ENCODE measurements around the gene PWWP2B. TPM values are rescaled to one million over a fixed set of nuclear protein-coding genes. Genes with fewer than 3 reads are reported as not detected.

PWWP2B gene
- total RNA-seq, 1 experiment from 2014 or later = 12.2 TPM

DNA sequence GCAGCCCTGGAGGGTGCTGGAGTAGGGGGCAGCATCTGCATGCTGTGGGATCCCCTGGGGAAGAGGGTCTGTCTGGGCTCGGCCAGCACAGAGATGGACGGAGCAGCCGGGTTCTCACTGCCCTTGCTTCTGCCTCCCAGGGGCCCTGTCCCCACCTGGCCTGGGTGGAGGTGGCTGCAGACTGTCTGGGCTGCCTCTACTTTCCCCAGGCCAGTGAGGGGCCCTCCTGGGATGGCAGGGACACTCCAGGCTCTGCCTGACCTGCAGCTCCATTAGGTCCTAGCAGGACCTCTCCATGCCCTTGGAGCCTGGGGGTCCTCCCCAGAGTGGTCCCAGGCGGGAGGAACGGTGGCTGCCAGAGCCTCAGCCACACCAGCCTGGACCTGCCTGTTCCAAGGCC, 63.7 kb downstream of the PWWP2B start (continued):
- TF ChIP-seq NFATC4 (CRISPR knock-in tag; IDR thresholded peaks at IDR 0.05) = no peak
- no peak for TF ChIP-seq OVOL2 (CRISPR knock-in tag; IDR thresholded peaks at IDR 0.05; ENCODE audit: borderline replicate concordance)
- TF ChIP-seq, protein P1, sequence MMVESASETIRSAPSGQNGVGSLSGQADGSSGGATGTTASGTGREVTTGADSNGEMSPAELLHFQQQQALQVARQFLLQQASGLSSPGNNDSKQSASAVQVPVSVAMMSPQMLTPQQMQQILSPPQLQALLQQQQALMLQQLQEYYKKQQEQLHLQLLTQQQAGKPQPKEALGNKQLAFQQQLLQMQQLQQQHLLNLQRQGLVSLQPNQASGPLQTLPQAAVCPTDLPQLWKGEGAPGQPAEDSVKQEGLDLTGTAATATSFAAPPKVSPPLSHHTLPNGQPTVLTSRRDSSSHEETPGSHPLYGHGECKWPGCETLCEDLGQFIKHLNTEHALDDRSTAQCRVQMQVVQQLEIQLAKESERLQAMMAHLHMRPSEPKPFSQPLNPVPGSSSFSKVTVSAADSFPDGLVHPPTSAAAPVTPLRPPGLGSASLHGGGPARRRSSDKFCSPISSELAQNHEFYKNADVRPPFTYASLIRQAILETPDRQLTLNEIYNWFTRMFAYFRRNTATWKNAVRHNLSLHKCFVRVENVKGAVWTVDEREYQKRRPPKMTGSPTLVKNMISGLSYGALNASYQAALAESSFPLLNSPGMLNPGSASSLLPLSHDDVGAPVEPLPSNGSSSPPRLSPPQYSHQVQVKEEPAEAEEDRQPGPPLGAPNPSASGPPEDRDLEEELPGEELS (CRISPR knock-in tag; IDR thresholded peaks at IDR 0.05) = no peak
- no peak for TF ChIP-seq CREM (CRISPR knock-in tag; IDR thresholded peaks at IDR 0.05)
- TF ChIP-seq ZNF416 (CRISPR knock-in tag; IDR thresholded peaks at IDR 0.05) = no peak
- TF ChIP-seq SMAD3 (CRISPR knock-in tag; IDR thresholded peaks at IDR 0.05; ENCODE audit: borderline replicate concordance) = no peak
- no peak for TF ChIP-seq ESRRA (CRISPR knock-in tag; IDR thresholded peaks at IDR 0.05; ENCODE audit: borderline replicate concordance)
- TF ChIP-seq FOXJ3 (CRISPR knock-in tag; IDR thresholded peaks at IDR 0.05; ENCODE audit: borderline replicate concordance) = no peak
- TF ChIP-seq, protein P2, sequence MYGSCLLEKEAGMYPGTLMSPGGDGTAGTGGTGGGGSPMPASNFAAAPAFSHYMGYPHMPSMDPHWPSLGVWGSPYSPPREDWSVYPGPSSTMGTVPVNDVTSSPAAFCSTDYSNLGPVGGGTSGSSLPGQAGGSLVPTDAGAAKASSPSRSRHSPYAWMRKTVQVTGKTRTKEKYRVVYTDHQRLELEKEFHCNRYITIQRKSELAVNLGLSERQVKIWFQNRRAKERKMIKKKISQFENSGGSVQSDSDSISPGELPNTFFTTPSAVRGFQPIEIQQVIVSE (CRISPR knock-in tag; IDR thresholded peaks at IDR 0.05; ENCODE audit: borderline replicate concordance) = no peak
- TF ChIP-seq ATF1 (CRISPR knock-in tag; IDR thresholded peaks at IDR 0.05) = no peak
- TF ChIP-seq, protein P3, sequence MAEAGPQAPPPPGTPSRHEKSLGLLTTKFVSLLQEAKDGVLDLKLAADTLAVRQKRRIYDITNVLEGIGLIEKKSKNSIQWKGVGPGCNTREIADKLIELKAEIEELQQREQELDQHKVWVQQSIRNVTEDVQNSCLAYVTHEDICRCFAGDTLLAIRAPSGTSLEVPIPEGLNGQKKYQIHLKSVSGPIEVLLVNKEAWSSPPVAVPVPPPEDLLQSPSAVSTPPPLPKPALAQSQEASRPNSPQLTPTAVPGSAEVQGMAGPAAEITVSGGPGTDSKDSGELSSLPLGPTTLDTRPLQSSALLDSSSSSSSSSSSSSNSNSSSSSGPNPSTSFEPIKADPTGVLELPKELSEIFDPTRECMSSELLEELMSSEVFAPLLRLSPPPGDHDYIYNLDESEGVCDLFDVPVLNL (CRISPR knock-in tag; IDR thresholded peaks at IDR 0.05; ENCODE audit: borderline replicate concordance, low read depth) = no peak
- no peak for TF ChIP-seq KAT7 (CRISPR knock-in tag; IDR thresholded peaks at IDR 0.05; ENCODE audit: borderline replicate concordance)
- TF ChIP-seq ZNF121 (CRISPR knock-in tag; IDR thresholded peaks at IDR 0.05) = no peak
- no peak for TF ChIP-seq ZNF232 (CRISPR knock-in tag; IDR thresholded peaks at IDR 0.05)

DNA sequence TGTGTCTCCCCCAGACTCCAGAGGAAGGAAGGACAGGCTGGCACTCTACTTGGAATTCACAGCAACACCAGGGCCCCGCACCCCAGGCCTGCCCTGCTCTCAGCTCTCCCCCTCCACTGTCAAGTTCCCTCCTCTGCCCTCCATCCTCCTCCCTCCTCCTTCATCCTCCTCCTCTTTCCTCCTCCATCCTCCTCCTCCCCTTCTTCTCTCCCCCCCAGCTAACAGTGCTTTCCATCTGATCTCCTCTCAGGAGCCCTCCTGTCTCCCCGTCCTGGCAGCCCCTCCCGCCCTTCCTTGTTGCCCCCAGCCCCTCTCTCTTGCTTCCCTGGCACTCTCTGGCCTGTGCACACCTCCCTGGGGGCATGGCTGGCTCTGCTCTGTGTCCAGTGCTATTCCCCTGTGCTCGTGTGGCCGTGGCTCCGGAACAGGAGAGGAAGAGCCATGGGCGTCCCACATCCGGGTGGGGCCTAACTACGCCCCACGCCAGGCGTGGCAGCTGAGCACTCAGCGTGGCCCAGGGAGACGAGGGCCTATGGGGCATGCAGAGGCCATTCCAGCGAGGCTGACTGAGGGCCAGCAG, 64.2 kb downstream of the PWWP2B start:
- no peak overlapping the region for H3K27ac Mint-ChIP-seq
- no peaks in the 10 kb centered on the region for H3K9me3 Mint-ChIP-seq
- TF ChIP-seq MXD4 (CRISPR knock-in tag; IDR thresholded peaks at IDR 0.05; ENCODE audit: borderline replicate concordance) (no peak), SOX15 (CRISPR knock-in tag; IDR thresholded peaks at IDR 0.05) (no peak), SP1 (CRISPR knock-in tag; conservative IDR thresholded peaks at IDR 0.05) (no peak), ZNF263 (CRISPR knock-in tag; IDR thresholded peaks at IDR 0.05; ENCODE audit: low read depth) (no peak), ZNF219 (CRISPR knock-in tag; IDR thresholded peaks at IDR 0.05; ENCODE audit: borderline replicate concordance) (no peak), FOXJ3 (CRISPR knock-in tag; IDR thresholded peaks at IDR 0.05; ENCODE audit: borderline replicate concordance) (no peak), SMAD3 (CRISPR knock-in tag; IDR thresholded peaks at IDR 0.05; ENCODE audit: borderline replicate concordance) (no peak), ESRRA (CRISPR knock-in tag; IDR thresholded peaks at IDR 0.05; ENCODE audit: borderline replicate concordance) (no peak), JUN (CRISPR knock-in tag; IDR thresholded peaks at IDR 0.05) (no peak), CREM (CRISPR knock-in tag; IDR thresholded peaks at IDR 0.05) (no peak), ZNF416 (CRISPR knock-in tag; IDR thresholded peaks at IDR 0.05) (no peak), RORB (CRISPR knock-in tag; IDR thresholded peaks at IDR 0.05) (no peak), NFE2L1 (CRISPR knock-in tag; IDR thresholded peaks at IDR 0.05) (no peak), NR3C1 (CRISPR knock-in tag; conservative IDR thresholded peaks at IDR 0.05; ENCODE audit: low read depth) (no peak), ELF4 (CRISPR knock-in tag; IDR thresholded peaks at IDR 0.05; ENCODE audit: low read depth) (no peak)
- TF ChIP-seq, protein P4, sequence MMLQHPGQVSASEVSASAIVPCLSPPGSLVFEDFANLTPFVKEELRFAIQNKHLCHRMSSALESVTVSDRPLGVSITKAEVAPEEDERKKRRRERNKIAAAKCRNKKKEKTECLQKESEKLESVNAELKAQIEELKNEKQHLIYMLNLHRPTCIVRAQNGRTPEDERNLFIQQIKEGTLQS (CRISPR knock-in tag; conservative IDR thresholded peaks at IDR 0.05) = no peak
- TF ChIP-seq, protein P5, sequence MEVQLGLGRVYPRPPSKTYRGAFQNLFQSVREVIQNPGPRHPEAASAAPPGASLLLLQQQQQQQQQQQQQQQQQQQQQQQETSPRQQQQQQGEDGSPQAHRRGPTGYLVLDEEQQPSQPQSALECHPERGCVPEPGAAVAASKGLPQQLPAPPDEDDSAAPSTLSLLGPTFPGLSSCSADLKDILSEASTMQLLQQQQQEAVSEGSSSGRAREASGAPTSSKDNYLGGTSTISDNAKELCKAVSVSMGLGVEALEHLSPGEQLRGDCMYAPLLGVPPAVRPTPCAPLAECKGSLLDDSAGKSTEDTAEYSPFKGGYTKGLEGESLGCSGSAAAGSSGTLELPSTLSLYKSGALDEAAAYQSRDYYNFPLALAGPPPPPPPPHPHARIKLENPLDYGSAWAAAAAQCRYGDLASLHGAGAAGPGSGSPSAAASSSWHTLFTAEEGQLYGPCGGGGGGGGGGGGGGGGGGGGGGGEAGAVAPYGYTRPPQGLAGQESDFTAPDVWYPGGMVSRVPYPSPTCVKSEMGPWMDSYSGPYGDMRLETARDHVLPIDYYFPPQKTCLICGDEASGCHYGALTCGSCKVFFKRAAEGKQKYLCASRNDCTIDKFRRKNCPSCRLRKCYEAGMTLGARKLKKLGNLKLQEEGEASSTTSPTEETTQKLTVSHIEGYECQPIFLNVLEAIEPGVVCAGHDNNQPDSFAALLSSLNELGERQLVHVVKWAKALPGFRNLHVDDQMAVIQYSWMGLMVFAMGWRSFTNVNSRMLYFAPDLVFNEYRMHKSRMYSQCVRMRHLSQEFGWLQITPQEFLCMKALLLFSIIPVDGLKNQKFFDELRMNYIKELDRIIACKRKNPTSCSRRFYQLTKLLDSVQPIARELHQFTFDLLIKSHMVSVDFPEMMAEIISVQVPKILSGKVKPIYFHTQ (CRISPR knock-in tag; IDR thresholded peaks at IDR 0.05) = no peak
- TF ChIP-seq, protein P6, sequence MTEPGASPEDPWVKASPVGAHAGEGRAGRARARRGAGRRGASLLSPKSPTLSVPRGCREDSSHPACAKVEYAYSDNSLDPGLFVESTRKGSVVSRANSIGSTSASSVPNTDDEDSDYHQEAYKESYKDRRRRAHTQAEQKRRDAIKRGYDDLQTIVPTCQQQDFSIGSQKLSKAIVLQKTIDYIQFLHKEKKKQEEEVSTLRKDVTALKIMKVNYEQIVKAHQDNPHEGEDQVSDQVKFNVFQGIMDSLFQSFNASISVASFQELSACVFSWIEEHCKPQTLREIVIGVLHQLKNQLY (CRISPR knock-in tag; IDR thresholded peaks at IDR 0.05) = no peak
- ATAC-seq (no peak), DNase-seq (ENCODE audit: low spot score) (no peak)
- ChIA-PET POLR2A (interaction anchor here (0.5 kb wide), 1 partner anchor 52 kb away, joined by 3 read pairs; no protein-coding TSS in a partner anchor), CTCF (interaction anchor here (1.7 to 3.6 kb wide), 2 partner anchors 10 to 100 kb away, joined by 4 to 15 read pairs (median 12); no protein-coding TSS in a partner anchor)
- H3K27me3 Mint-ChIP-seq (ENCODE audit: low read depth) = peaks cover 2% of the 10 kb centered on the region; the same call in 1 of the 2 replicates
- no peaks in the 10 kb centered on the region for H3K4me1 Mint-ChIP-seq
- no peak overlapping the region for H3K4me3 Mint-ChIP-seq
- no peaks in the 10 kb centered on the region for H3K36me3 Mint-ChIP-seq

All from WTC11 (cell line).